ENCODE measurements around the gene SLC16A1. TPM values are rescaled to one million over a fixed set of nuclear protein-coding genes. Genes with fewer than 3 reads are reported as not detected.

Gene SLC16A1
- total RNA-seq, 1 donor from 2014 or later, result 9.8 TPM

GRCh38 chr1:112868191-112868590 lies 87.8 kb downstream of the SLC16A1 start:
- Histone ChIP-seq H3K36me3 (no peaks in the 10 kb centered on the region), H3K9me3 (no peaks in the 10 kb centered on the region), H3K4me1 (no peaks in the 10 kb centered on the region), H3K27me3 (ENCODE audit: low read depth) (no peaks in the 10 kb centered on the region), H3K27ac (no peak overlapping the region), H3K4me3 (no peak overlapping the region)
- ATAC-seq (no peak), DNase-seq (no peak)
- intact Hi-C loops (cut with DNase I), result no loop called here
- no peak for TF ChIP-seq CTCF (IDR thresholded peaks at IDR 0.05)

GRCh38 chr1:112866981-112867380 lies 89.0 kb downstream of the SLC16A1 start:
- H3K27me3 ChIP-seq (ENCODE audit: low read depth), result no peaks in the 10 kb centered on the region
- no peak overlapping the region for H3K4me3 ChIP-seq
- H3K27ac ChIP-seq, result no peak overlapping the region
- H3K36me3 ChIP-seq, result no peaks in the 10 kb centered on the region
- intact Hi-C loops (cut with DNase I), result no loop called here
- DNase-seq, result no peak
- TF ChIP-seq CTCF (IDR thresholded peaks at IDR 0.05), result no peak
- ATAC-seq, result no peak
- no peaks in the 10 kb centered on the region for H3K4me1 ChIP-seq
- H3K9me3 ChIP-seq, result no peaks in the 10 kb centered on the region

- no peaks in the 10 kb centered on the region for H3K4me1 ChIP-seq
- DNase-seq (no peak), ATAC-seq (no peak)
- no peak overlapping the region for H3K27ac ChIP-seq
- intact Hi-C loops (cut with DNase I), result no loop called here
- no peaks in the 10 kb centered on the region for H3K27me3 ChIP-seq (ENCODE audit: low read depth)
- H3K36me3 ChIP-seq, result no peaks in the 10 kb centered on the region
- H3K4me3 ChIP-seq, result no peak overlapping the region
- no peak for TF ChIP-seq CTCF (IDR thresholded peaks at IDR 0.05)
- no peaks in the 10 kb centered on the region for H3K9me3 ChIP-seq
These were observed 89.8 kb downstream of the SLC16A1 start for GRCh38 chr1:112866151-112866550.

- Histone ChIP-seq H3K27me3 (ENCODE audit: low read depth) (no peaks in the 10 kb centered on the region), H3K9me3 (no peaks in the 10 kb centered on the region), H3K27ac (no peak overlapping the region), H3K4me1 (no peaks in the 10 kb centered on the region), H3K4me3 (no peak overlapping the region), H3K36me3 (no peaks in the 10 kb centered on the region)
- intact Hi-C loops (cut with DNase I), result no loop called here
- TF ChIP-seq CTCF (IDR thresholded peaks at IDR 0.05), result no peak
- DNase-seq (no peak), ATAC-seq (no peak)
These were observed 93.1 kb downstream of the SLC16A1 start for GRCh38 chr1:112862753-112863426.

Other genes starting within 250 kb of the SLC16A1 start
- gene RHOC, start 249.1 kb downstream of the SLC16A1 start, total RNA-seq, result 126 TPM
- 0.30 TPM for gene PPM1J, start 240.9 kb downstream of the SLC16A1 start, total RNA-seq
- gene LRIG2, start 117.0 kb upstream of the SLC16A1 start, total RNA-seq, result 15.0 TPM